NCI-H1436 treated with DMSO at 0.1 percent for 48 hours (cell line): Measurements from ENCODE around the gene LGMN.
"Not testable (repeated sequence)": the region's sequence is repeated elsewhere in the genome, so short reads cannot be mapped to it uniquely, and the experiment has no call there.

Experiments
- DNase-seq: peaks from one replicate; lab custom pipeline; 2025; lab: John Stamatoyannopoulos, UW

The LGMN gene

GRCh38 chr14:92726135-92726932, 22.1 kb downstream of the LGMN start:
- DNase-seq: no peak

GRCh38 chr14:92724516-92725340, 23.7 kb downstream of the LGMN start:
- DNase-seq: no peak

DNA sequence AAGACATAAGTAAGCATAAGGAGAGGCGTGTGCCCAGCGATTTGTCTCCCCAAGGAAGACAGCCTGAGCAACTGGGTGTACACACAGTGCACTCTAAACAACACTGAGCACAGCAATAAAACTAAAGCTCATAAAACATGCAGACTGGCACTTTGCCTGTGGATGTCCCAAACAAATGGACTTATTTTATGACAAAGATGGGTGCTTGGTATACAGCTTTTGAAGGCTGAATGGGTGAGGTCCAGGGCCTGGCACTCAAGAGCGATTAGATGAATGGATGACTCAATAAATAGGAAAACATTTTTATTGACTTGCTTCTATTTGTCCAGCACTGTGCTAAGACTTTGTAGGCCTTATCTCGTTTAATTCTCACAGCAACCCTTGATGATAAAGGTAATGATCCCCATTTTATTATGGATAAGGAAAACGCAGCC, 28.5 kb downstream of the LGMN start:
- DNase-seq: no peak

GRCh38 chr14:92719421-92719820, 29.0 kb downstream of the LGMN start:
- no peak for DNase-seq

GRCh38 chr14:92718664-92719063, 29.8 kb downstream of the LGMN start:
- no peak for DNase-seq

DNA sequence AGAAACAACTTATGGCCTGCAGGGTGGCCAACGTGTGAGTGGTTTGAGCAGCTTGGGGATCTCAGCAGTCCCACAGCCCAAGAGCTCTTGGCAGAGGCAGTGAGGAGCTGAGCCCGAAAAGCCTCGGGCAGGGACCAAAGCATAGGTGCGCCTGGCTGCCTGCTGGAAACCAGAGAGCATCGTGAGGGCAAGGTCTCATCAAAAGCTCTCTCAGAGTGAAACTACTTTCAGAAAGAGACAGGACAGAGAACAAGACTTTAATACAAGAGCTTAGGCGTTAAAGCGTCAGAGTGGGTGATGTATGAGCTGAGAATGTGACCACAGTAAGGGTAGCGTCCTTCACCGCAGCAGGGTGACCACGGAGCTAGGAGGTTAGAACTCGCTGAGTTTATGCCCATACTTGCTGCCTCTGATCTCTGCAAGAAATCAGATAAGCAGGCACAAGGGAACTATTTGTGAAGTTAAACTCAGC, 30.8 kb downstream of the LGMN start:
- DNase-seq: no peak

DNA sequence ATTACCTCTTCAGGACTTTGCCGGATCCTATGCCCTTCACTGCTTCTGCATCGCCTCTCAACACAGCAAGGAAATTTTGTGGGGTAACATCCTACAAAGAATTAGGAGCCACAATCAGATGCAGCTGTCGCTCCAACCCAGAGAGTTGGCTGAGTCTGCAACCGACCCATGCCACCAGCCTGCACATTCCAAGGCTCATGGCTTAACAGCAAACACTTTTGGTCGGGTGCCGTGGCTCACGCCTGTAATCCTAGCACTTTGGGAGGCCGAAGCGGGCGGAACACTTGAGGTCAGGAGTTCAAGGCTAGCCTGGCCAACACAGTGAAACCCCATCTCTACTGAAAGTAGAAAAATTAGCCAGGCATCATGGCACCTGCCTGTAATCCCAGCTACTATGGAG, 32.3 kb downstream of the LGMN start:
- no peak for DNase-seq

DNA sequence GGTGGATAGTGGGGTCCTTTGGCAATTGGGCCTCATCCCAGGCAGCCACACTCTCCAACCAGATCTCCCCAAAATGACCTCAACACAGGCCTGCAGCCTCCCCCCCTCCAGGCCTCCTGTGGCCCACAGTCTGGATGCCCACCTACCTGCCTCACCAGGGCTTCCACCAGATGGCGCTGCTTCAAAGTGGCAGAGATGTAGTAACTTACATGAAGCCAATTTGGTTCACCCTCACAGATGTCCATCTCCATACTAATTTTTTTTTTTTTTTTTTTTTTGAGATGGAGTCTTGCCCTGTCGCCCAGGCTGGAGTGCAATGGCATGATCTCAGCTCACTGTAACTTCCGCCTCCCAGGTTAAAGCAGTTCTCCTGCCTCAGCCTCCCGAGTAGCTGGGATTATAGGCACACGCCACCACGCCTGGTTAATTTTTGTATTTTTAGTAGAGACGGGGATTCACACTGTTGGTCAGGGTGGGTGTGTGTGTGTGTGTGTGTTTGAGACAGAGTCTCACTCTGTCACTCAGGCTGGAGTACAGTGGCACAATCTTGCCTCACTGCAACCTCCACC, 33.6 kb downstream of the LGMN start:
- not testable (repeated sequence) for DNase-seq

DNA sequence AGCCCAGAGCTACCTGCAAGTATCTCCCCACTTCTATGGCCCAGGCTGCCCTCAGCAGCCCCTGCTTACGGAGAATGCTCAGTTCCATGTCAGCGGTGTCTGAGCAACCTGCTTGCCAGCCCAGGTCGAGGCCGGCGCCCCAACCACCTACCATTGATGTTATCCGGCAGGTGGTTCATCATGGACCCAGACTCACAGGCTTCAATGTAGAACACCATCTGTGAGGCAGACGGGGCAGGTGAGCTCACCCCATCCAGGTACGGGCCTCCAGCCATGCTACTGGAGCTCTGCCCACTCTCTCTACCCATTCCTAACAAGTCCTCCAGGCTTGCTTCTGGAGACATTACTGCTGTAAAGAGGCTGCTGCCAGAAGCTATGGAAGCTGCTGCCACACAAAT, 35.8 kb downstream of the LGMN start:
- DNase-seq: no peak

- no peak for DNase-seq
These were observed 36.3 kb downstream of the LGMN start for GRCh38 chr14:92711976-92712653.

GRCh38 chr14:92710001-92710341, 38.5 kb downstream of the LGMN start:
- no peak for DNase-seq

- no peak for DNase-seq
These were observed 39.0 kb downstream of the LGMN start for GRCh38 chr14:92709340-92710000.

DNA sequence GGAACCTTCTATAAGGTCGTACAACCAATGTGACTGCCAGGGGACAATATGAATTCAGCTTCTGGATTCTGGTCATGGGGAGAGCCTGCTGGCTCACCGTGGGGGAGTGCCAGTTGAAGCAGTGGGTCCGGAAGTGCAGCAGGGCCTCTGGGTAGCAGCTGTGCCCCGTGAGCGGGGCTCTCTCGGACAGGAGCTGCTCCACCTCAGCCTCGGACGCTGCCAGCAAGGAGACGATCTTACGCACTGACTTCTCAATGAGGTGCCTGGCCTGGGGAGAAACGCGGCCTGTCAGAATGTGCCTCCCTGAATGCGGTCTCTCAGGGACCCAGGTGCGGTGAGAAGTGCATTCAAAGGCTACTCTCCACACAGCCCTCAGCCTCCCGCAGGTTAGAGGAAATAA, 42.0 kb downstream of the LGMN start:
- DNase-seq: no peak

GRCh38 chr14:92704821-92705220, 43.6 kb downstream of the LGMN start:
- no peak for DNase-seq

DNA sequence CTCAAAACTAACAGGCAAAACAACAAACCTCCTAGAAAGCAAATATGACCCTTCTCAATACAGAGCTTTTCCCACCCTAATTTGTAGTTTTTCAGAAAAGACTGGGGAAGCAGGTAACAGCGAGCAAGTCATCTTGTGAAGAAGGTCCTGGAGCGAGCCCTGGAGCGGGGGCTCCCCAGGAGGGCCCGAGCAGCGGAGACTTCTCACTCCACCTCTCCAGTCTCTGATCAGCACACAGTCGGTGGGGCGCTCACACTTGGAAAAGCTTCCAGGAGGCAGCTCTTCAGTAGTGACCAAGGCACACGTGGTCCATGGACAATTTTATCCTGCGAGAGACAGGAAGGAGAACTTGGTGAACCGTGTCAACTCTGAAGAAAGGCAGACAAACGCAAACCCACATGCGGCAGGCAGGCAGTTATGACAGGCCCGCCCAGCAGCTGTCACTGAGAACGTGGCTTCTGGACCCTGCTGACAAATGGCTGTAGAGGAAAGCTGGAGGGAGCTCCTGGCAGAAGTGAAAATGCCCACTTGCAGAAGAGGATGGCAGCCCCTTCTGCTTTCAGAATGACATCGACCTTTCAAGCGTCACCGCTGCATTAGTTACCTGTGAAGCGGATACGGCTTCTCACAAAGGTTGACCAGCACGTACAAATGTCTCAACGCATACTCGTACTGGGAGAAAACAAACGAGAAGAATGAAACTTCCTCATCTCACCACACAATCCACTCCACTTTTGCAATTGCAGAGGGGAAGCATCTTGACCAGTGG, 44.2 kb downstream of the LGMN start:
- no peak for DNase-seq

GRCh38 chr14:92703516-92703915, 44.9 kb downstream of the LGMN start:
- no peak for DNase-seq

GRCh38 chr14:92702441-92702918, 45.9 kb downstream of the LGMN start:
- no peak for DNase-seq

DNA sequence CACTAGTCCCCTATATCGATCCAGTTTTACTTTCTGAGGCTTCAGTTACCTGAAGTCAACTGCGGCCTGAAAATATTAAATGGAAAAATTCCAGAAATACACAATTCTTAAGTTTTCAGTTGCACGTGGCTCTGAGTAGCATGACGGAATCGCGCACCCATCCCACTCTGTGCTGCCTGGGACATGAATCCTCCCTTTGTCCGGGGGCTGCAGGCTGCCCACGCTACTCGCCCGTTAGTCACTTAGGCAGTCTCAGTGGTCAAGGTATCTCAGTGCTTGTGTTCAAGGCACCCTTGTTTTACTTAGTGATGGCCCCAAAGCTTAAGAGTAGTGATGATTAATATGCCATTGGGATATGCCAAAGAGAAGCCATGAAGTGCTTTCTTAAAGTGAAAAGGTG, 46.6 kb downstream of the LGMN start:
- DNase-seq: no peak

GRCh38 chr14:92698393-92698792, 50.0 kb downstream of the LGMN start:
- DNase-seq: no peak

DNA sequence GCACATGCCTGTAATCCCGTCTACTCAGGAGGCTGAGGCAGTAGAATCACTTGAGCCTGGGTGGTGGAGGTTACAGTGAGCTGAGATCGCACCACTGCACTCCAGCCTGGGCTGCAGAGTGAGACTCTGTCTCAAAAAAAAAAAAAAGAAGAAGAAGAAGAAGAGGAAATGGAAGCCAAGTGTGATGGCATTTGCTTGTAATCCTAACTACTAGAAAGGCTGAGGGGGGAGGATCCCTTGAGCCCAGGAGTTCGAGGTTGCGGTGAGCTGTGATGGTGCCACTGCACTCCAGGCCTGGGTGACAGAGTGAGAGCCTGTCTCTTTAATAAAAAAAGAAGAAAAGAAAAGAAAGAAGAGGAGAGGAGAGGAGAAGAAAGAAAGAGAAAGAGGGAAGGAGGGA, 52.1 kb downstream of the LGMN start:
- no peak for DNase-seq

DNA sequence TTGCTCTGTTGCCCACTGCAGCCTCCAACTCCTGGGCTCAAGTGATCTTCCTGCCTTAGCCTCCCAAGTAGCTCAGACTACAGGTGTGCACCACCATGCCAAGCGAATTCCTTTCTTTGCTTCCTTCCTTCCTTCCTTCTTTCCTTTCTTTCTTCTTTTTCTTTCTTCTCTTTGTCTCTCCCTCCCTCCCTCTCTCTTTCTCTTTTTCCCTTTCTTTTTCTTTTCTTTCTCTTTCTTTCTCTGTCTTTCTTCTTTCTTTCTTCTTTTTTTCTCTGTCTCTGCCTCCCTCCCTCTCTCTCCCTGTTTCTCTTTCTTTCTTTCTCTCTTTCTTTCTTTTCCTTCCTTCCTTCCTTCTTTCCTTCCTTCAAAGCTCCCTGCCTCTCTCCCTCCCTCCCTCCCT, 52.9 kb downstream of the LGMN start:
- DNase-seq: no peak
